DOHH2 (cell line): ENCODE measurements around the gene WAC.

Experiments used
- H3F3A ChIP-seq: fragments of 200-600 bp; sonication (generic), shearing (Covaris generic); 2 replicates; pipeline ENCODE4 v1.6.0; 2016; ENCODE audit warnings: antibody characterized with exemption, mild to moderate bottlenecking; ENCODE audit not compliant: control insufficient read depth, insufficient read depth
- H3K27ac ChIP-seq: fragments of 200-600 bp; sonication (generic); 2 replicates; pipeline ENCODE4 v1.5.1; 2014; ENCODE audit warnings: low read depth, mild to moderate bottlenecking, low read length, moderate library complexity
- H3K27me3 ChIP-seq: fragments of 200-600 bp; sonication (generic); 2 replicates; pipeline ENCODE4 v1.6.1; 2014; ENCODE audit warnings: mild to moderate bottlenecking, low read length, mixed read lengths; ENCODE audit not compliant: control insufficient read depth
- H3K36me3 ChIP-seq: fragments of 200-600 bp; sonication (generic); 2 replicates; pipeline ENCODE4 v1.6.1; 2014; ENCODE audit warnings: mild to moderate bottlenecking, low read length, moderate library complexity, mixed read lengths; ENCODE audit not compliant: control insufficient read depth
- H3K4me1 ChIP-seq: fragments of 200-600 bp; sonication (generic); 2 replicates; pipeline ENCODE4 v1.6.1; 2014; ENCODE audit warnings: mild to moderate bottlenecking, low read length, mixed read lengths; ENCODE audit not compliant: control insufficient read depth
- H3K4me2 ChIP-seq: fragments of 200-600 bp; sonication (generic); 2 replicates; pipeline ENCODE4 v1.6.0; 2014; ENCODE audit warnings: mild to moderate bottlenecking, low read length, moderate library complexity
- H3K4me3 ChIP-seq: fragments of 200-600 bp; sonication (generic); 2 replicates; pipeline ENCODE4 v1.5.1; 2014; ENCODE audit warnings: mild to moderate bottlenecking, low read length, mixed read lengths
- H3K79me2 ChIP-seq: fragments of 200-600 bp; sonication (generic); 2 replicates; pipeline ENCODE4 v1.6.1; 2014; ENCODE audit warnings: mild to moderate bottlenecking, low read length, mixed read lengths; ENCODE audit not compliant: control insufficient read depth
- H3K9me2 ChIP-seq: fragments of 200-600 bp; sonication (generic); replicated peaks from 2 replicates; pipeline ENCODE4 v1.6.1; 2014; ENCODE audit warnings: mild to moderate bottlenecking, low read length, mixed read lengths; ENCODE audit not compliant: control insufficient read depth
- H3K9me3 ChIP-seq: fragments of 200-600 bp; sonication (generic); 2 replicates; pipeline ENCODE4 v1.6.1; 2014; ENCODE audit warnings: antibody characterized with exemption, low read length, mixed read lengths; ENCODE audit not compliant: control insufficient read depth, insufficient read depth
- H4K20me1 ChIP-seq: fragments of 200-600 bp; sonication (generic); 2 replicates; pipeline ENCODE4 v1.6.0; 2014; ENCODE audit warnings: low read depth, mild to moderate bottlenecking, antibody characterized with exemption, low read length, moderate library complexity; ENCODE audit not compliant: control insufficient read depth, insufficient read depth
- EZH2phosphoT487 ChIP-seq: fragments of 200-600 bp; sonication (generic); IDR thresholded peaks from 2 replicates; pipeline ENCODE4 v1.6.1; 2017; ENCODE audit warnings: borderline replicate concordance, mild to moderate bottlenecking, antibody characterized with exemption, low read length, moderate library complexity, mixed read lengths
- TF ChIP-seq, protein P1 (sequence below): fragments of 200-600 bp; sonication (generic); IDR thresholded peaks from one replicate; pipeline ENCODE4 v1.5.1; 2014; ENCODE audit warnings: antibody characterized with exemption, mild to moderate bottlenecking, low read depth, low read length; ENCODE audit not compliant: poor library complexity, severe bottlenecking

WAC gene

DNA sequence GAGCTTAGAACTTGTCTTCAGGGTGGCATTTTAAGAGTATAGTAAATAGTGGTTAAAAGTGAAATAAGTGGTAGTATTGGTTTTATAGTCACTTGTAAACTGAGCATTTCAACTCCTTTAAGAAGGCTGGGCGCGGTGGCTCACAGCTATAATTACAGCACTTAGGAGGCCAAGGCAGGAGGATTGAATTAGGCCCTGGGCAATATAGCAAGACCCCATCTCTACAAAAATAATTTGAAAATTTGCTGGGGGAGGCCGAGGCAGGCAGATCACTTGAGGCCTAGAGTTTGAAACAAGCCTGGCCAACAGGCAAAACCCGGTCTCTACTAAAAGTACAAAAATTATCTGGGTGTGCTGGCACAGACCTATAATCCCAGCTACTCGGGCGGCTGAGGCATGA, 80.0 kb downstream of the WAC start:
- Histone ChIP-seq H3K4me3 (no peak overlapping the region), H3K4me1 (no peaks in the 10 kb centered on the region), H3K4me2 (no peak overlapping the region), H3K9me2 (no peaks in the 10 kb centered on the region), H3K79me2 (peaks cover 17% of the 10 kb centered on the region), H4K20me1 (peaks cover 7% of the 10 kb centered on the region), H3K36me3 (peaks cover 94% of the 10 kb centered on the region), H3K9me3 (no peaks in the 10 kb centered on the region), H3K27me3 (no peaks in the 10 kb centered on the region), H3F3A (peaks cover 9% of the 10 kb centered on the region), H3K27ac (no peak overlapping the region)
- TF ChIP-seq, protein P1, sequence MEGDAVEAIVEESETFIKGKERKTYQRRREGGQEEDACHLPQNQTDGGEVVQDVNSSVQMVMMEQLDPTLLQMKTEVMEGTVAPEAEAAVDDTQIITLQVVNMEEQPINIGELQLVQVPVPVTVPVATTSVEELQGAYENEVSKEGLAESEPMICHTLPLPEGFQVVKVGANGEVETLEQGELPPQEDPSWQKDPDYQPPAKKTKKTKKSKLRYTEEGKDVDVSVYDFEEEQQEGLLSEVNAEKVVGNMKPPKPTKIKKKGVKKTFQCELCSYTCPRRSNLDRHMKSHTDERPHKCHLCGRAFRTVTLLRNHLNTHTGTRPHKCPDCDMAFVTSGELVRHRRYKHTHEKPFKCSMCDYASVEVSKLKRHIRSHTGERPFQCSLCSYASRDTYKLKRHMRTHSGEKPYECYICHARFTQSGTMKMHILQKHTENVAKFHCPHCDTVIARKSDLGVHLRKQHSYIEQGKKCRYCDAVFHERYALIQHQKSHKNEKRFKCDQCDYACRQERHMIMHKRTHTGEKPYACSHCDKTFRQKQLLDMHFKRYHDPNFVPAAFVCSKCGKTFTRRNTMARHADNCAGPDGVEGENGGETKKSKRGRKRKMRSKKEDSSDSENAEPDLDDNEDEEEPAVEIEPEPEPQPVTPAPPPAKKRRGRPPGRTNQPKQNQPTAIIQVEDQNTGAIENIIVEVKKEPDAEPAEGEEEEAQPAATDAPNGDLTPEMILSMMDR: no peak
- TF ChIP-seq EZH2phosphoT487: no peak

DNA sequence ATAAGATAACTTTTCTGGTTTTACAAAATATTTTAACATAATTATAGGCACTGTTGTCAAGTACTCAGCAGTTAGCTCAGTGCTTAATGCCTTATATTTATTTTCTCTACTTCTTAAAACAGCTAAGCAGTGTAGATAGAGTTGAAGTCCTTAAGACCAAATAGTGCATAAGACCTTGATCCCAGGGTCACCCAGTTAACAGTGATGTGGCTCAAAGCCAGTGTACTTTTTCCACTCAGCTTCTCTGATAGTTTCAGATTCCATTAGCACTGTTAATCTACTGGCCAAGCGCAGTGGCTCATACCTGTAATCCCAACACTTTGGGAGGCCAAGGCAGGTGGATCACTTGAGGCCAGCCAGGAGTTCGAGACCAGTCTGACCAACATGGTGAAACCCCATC, 83.6 kb downstream of the WAC start:
- Histone ChIP-seq H4K20me1 (peaks cover 9% of the 10 kb centered on the region), H3K4me1 (no peaks in the 10 kb centered on the region), H3K79me2 (no peaks in the 10 kb centered on the region), H3K4me2 (no peak overlapping the region), H3F3A (peaks cover 40% of the 10 kb centered on the region), H3K36me3 (peaks cover 87% of the 10 kb centered on the region), H3K9me3 (no peaks in the 10 kb centered on the region), H3K4me3 (no peak overlapping the region), H3K27me3 (no peaks in the 10 kb centered on the region), H3K9me2 (no peaks in the 10 kb centered on the region), H3K27ac (no peak overlapping the region)
- TF ChIP-seq, protein P1: no peak
- TF ChIP-seq EZH2phosphoT487: no peak

DNA sequence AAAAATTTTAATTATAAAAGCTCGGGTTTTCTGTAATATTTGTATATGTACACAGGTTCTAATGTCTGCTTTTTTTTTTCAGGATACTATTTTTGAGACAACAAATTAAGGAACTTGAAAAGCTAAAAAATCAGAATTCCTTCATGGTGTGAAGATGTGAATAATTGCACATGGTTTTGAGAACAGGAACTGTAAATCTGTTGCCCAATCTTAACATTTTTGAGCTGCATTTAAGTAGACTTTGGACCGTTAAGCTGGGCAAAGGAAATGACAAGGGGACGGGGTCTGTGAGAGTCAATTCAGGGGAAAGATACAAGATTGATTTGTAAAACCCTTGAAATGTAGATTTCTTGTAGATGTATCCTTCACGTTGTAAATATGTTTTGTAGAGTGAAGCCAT, 86.5 kb downstream of the WAC start:
- Histone ChIP-seq H3K79me2 (no peaks in the 10 kb centered on the region), H3K36me3 (peaks cover 62% of the 10 kb centered on the region), H3K27ac (no peak overlapping the region), H3K9me3 (no peaks in the 10 kb centered on the region), H4K20me1 (peaks cover 6% of the 10 kb centered on the region), H3K4me3 (no peak overlapping the region), H3K4me2 (no peak overlapping the region), H3F3A (peaks cover 60% of the 10 kb centered on the region), H3K4me1 (no peaks in the 10 kb centered on the region), H3K9me2 (no peaks in the 10 kb centered on the region), H3K27me3 (no peaks in the 10 kb centered on the region)
- TF ChIP-seq EZH2phosphoT487: no peak
- TF ChIP-seq, protein P1: no peak

DNA sequence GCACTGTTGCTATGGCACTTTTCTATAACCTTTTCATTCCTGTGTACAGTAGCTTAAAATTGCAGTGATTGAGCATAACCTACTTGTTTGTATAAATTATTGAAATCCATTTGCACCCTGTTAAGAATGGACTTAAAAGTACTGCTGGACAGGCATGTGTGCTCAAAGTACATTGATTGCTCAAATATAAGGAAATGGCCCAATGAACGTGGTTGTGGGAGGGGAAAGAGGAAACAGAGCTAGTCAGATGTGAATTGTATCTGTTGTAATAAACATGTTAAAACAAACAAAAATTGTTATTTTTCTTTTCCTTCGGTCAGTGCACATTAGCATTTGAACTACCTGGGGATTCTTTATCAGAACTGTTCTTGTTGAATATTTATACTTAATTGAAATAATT, 87.3 kb downstream of the WAC start:
- no peak overlapping the region for H3K4me2 ChIP-seq
- H3F3A ChIP-seq: peaks cover 64% of the 10 kb centered on the region

More for the DNA sequence above, 87.3 kb downstream of the WAC start:
- Histone ChIP-seq H3K36me3 (peaks cover 54% of the 10 kb centered on the region), H4K20me1 (peaks cover 6% of the 10 kb centered on the region), H3K9me2 (no peaks in the 10 kb centered on the region), H3K79me2 (no peaks in the 10 kb centered on the region), H3K27ac (no peak overlapping the region), H3K4me1 (no peaks in the 10 kb centered on the region), H3K27me3 (no peaks in the 10 kb centered on the region), H3K4me3 (no peak overlapping the region), H3K9me3 (no peaks in the 10 kb centered on the region)
- TF ChIP-seq, protein P1: no peak
- TF ChIP-seq EZH2phosphoT487: no peak
